ENCODE measurements around the gene ZNF878.
"Not testable (repeated sequence)": the region's sequence is repeated elsewhere in the genome, so short reads cannot be mapped to it uniquely, and the experiment has no call there.

ZNF878 gene

DNA sequence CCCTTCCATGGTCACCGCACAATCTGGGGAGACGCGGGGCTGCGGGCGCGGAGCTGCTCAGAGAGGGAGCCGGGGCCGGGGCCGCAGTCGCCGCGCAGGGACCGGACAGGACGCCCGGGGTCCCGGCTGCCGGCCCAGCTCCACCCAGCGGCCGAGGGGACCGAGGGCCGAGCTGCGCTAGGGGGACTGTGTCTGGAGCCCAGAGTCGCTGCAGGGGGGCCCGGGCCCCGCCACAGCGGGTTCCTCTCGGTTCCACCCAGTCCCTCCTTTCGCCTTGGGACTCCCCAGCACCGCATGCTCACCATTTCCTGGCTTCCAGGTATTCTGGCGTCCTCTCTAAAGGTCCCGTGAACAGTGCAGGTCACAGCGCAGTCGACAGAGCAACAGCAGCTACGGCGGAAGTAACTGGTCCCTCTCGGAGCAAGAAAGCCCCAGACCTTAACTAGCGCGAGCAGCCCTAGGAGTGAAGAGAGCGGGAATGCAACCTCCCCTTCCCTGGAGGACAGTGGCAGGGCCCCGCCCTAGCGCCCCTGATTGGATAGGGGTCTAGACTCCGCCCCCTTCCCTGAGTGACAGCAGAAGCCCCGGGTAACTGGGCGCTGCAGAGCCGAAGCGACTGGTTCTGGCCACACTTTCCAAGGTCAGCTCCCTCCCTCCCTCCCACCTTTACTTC is at the start of gene ZNF878:
Gene ZNF878 (minus strand): TSS at position 465 of the 673 bp plus-strand sequence. CDS start 160 bp downstream, at position 305.
- DNase-seq, result peak; percentile 93

- no peak for DNase-seq
Measured at GRCh38 chr19:12098040-12098439, 45.3 kb upstream of the ZNF878 start.

GRCh38 chr19:12095111-12095790 is 42.5 kb upstream of the ZNF878 start:
- DNase-seq, result no peak

- no peak for DNase-seq
Measured at GRCh38 chr19:12093777-12094176, 41.0 kb upstream of the ZNF878 start.

- DNase-seq, result no peak
Measured at GRCh38 chr19:12092956-12093355, 40.2 kb upstream of the ZNF878 start.

- DNase-seq, result no peak
Measured at GRCh38 chr19:12092065-12092867, 39.5 kb upstream of the ZNF878 start.

- DNase-seq, result peak; percentile 24
Measured at GRCh38 chr19:12090807-12091206, 38.0 kb upstream of the ZNF878 start.

GRCh38 chr19:12085074-12085818 is 32.5 kb upstream of the ZNF878 start:
- no peak for DNase-seq

GRCh38 chr19:12083336-12083735 is 30.6 kb upstream of the ZNF878 start:
- DNase-seq, result not testable (repeated sequence)

DNA sequence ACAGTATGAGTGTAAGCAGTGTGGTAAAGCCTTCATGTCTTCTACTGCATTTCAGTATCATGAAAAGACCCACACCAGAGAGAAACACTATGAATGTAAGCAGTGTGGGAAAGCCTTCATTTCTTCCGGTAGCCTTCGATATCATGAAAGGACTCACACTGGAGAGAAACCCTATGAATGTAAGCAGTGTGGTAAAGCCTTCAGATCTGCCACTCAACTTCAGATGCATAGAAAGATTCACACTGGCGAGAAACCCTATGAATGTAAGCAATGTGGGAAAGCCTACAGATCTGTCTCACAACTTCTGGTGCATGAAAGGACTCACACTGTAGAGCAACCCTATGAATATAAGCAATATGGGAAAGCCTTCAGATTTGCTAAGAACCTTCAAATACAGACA is 24.6 kb upstream of the ZNF878 start:
- DNase-seq, result no peak

DNA sequence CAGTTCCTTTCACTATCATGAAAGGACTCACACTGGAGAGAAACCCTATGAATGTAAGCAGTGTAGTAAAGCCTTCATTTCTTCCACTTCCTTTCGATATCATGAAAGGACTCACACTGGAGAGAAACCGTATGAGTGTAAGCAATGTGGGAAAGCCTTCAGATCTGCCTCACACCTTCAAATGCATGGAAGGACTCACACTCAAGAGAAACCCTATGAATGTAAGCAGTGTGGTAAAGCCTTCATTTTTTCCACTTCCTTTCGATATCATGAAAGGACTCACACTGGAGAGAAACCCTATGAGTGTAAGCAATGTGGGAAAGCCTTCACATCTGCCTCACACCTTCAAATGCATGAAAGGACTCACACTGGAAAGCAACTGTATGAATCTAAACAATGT is 23.6 kb upstream of the ZNF878 start:
- DNase-seq, result not testable (repeated sequence)

- no peak for DNase-seq
Measured at GRCh38 chr19:12075538-12076139, 22.9 kb upstream of the ZNF878 start.

DNA sequence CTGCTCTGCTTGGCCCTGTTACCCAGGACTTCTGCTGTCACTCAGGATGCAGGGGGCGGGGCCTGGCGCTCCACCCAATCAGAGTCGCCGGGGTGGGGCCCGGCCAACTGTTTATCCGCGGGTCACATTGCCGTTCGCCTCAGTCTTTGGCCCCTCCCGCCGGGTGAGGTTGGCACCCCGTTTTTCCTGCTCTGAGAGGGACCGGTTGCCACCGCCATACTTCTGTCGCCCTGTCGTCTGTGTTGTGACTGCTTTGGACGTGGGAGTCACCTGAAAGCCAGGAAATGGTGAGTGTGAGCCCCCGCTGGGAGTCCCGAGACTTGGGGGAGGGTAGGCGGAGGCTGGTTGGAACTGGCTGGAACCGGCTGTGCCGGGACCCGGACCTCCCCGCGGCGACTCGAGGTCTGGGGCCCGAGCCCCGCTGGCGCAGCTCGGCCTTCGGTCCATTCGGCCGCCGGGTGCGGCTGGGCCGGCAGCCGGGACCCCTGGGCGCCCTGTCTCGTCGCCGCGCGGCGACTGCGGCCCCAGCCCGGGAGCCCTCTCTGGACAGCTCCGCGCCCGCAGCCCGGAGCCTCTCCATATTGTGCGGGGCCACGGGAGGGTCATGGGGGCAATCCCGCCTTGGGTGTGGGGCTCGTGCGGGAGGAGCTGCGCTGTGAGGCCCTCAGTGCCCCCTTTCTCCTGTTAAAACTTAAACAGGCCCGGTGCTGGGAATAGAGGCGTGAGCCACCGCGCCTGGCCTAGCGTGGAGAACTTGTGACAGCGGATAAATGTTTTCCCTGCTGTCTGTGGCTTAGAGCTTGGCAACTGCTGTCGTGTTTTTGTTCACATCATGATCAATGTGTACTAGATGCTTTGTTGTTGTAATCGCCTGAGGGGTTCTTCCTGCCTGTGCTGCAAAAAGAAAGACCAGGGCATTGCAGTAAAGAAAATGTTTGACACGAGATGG is 12.1 kb upstream of the ZNF878 start, which contains the start of gene ZNF844:
Gene ZNF844 (plus strand): TSS at position 142 of the 949 bp plus-strand sequence. CDS start 143 bp downstream, at position 285.
- DNase-seq, result peak; percentile 83

DNA sequence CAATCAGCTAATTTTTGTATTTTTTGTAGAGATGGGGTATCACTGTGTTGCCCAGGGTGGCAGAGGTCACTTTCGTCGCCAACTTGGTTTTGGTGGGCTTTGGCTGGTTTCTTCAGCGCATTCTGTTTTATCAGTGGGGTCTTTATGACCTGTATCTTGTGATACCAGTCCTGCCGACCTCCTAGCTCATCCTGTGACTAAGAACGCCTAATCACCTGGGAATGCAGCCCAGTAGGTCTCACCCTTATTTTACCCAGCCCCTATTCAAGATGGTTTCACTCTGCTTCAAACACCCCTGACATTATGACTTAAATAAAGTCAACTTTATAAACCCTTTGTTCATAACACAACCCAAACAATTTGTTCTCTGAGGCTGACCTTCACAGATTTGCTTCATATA is 3.0 kb upstream of the ZNF878 start:
- no peak for DNase-seq

DNA sequence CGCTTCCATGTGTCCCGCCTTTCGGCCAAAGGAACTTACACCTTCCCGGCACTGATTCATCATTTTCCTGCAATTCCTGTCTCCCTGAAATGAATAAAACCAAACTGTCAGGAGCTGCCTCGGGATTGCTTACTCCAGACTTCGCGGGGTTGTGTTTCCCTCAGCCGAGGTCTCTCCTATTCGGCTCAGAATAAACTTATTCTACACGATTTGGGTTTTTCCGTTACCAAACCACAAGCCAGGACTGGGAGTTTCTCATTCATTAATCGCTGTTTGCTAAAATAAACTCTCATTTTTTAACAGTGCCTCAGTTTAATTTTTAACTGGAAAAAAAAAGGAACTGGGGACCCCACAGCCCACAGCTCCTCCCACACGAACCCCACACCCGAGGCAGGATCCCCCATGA is 667 bp downstream of the ZNF878 start:
- DNase-seq, result no peak

DNA sequence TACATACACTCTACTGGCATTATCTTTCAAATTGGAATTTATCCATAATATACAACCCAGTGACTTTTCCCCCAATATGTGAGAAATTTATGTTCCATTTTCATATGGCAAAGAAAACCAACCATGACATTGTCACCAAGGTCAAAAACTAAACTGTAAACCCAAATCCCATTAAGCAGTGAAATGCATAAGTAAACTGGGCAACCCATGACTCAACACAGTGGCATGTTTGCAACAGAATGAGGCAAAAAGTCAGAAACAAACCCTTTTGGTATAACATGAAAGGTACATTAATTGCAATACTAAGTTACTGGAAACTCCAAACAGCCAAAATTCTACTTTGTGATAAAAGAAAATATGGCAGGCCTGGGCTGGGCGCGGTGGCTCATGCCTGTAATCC is 4.9 kb downstream of the ZNF878 start:
- no peak for DNase-seq

DNA sequence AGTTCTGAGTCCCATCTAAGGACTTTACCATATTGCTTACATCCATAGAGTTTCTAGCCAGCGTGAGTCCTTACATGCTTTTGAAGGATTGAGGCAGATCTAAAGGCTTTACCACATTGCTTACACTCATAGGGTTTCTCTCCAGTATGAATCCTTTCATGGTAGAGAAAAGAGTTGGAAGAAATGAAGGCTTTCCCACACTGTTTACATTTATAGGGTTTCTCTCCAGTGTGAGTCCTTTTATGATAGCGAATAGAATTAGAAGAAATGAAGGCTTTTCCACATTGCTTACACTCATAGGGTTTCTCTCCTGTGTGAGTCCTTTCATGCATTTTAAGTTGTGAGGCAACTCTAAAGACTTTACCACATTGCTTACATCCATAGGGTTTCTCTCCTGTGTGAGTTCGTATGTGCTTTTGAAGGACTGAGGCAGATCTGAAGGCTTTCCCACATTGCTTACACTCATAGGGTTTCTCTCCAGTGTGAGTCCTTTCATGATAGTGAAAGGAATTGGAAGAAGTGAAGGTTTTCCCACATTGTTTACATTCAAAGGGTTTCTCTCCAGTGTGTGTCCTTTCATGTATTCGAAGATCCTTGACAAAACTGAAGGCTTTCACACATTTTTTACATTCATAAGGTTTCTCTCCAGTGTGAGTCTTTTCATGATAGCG is 8.9 kb downstream of the ZNF878 start:
- DNase-seq, result no peak

DNA sequence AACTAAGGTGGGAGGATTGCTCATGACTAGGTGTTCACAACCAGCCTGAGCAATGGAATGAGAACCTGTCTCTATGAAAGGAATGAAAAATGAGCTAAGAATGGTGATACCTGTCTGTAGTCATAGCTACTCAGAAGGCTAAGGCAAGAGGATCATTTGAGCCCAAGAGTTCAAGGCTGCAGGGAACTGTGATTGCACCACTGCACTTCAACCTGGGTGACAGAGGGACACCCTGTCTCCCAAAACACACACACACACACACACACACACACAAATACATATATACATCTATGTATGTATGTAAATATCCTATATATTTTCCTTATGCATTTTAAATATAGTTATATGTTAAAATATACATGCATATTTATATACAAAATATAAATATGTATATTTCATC is 9.9 kb downstream of the ZNF878 start:
- no peak for DNase-seq

DNA sequence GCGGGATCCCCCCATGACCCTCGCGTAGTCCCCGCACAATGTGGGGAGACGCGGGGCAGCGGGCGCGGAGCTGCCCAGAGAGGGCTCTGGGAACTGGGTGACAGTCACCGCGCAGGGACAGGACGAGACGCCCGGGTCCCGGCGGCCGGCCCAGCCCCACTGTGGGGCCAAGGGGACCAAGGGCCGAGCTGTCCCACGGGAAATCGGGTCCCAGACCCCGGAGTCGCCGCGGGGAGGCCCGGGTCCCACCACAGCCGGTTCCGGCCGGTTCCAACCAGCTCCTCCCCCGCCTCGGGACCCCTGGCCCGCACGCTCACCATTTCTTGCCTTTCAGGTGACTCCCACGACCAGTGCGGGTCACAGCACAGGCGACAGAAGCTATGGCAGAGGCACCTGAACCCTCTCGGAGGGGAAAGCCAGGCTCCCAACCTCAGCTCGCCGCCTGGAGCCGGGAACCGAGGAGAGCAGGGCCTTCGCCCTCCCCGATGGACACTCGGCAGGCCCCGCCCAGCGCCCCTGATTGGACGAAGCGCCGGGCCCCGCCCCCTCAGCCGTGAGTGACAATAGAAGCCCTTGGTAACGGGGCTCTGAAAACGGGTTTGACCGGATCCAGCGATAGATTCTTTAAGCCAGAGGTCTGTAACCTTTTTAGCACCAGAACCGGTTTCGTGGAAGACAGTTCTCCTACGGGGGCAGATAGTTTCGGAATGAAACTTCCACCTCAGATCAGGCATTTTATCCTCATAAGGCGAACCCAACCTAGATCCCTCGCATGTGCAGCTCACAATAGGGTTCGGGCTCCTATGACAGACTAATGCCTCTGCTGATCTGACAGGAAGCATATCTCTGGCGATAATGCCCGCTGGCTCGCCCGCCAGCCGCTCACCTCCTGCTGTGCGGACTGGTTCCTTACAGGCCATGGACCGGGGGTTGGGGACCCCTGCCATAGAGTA is 17.3 kb downstream of the ZNF878 start, which contains the start of gene ZNF433:
Gene ZNF433 (minus strand): TSS at position 460 of the 953 bp plus-strand sequence. CDS start 140 bp downstream, at position 320.
- peak; percentile 92 for DNase-seq

Data from NCI-H1092 (cell line).